CD4-positive, alpha-beta T cell (primary cell): ENCODE results near the gene RBFOX1. TPM values are rescaled to one million over a fixed set of nuclear protein-coding genes. Genes with fewer than 3 reads are reported as not detected.

Experiments used
- ATAC-seq: fragments of 200-7000 bp; cut with Tn5 transposase; one replicate; pipeline ENCODE4 v1.10.0; 2022; ENCODE audit warnings: mild to moderate bottlenecking; ENCODE audit not compliant: poor library complexity
- CTCF ChIA-PET: fragments of 350-600 bp; sonication (Branson Sonifier 250); formaldehyde crosslinking; loops from one replicate; lab custom pipeline; 2021; ENCODE audit warnings: antibody characterized with exemption, inconsistent platforms; lab: Charles Lee
- POLR2A ChIA-PET: fragments of 350-600 bp; sonication (Branson Sonifier 250); formaldehyde crosslinking; loops from one replicate; lab custom pipeline; 2021; ENCODE audit warnings: antibody characterized with exemption, inconsistent platforms; lab: Charles Lee
- DNase-seq, 14 experiments: peaks; one replicate each; pipeline ENCODE4 v3.0.0-alpha.2; 2013 to 2020; ENCODE audit warnings: mixed read lengths in 2 of 14
- H3K27ac ChIP-seq, 2 donors: one replicate each; pipeline versions ENCODE4 v1.5.1 to v1.7.0; 2013; ENCODE audit warnings: low read length in 2 of 2, low read depth in 1 of 2, mild to moderate bottlenecking in 1 of 2
- H3K27me3 ChIP-seq, 2 experiments: 1 replicate in 1 of 2; 2 replicates in 1 of 2; pipeline versions ENCODE4 v1.6.1 to v1.7.0; 2013; ENCODE audit warnings: low read length in 2 of 2, control low read depth in 1 of 2, mild to moderate bottlenecking in 1 of 2, moderate library complexity in 1 of 2; ENCODE audit not compliant: insufficient read depth in 2 of 2, control insufficient read depth in 1 of 2
- H3K36me3 ChIP-seq: one replicate; pipeline ENCODE4 v1.6.1; 2013; ENCODE audit warnings: low read length, control low read depth; ENCODE audit not compliant: insufficient read depth
- H3K4me1 ChIP-seq: one replicate; pipeline ENCODE4 v1.6.1; 2013; ENCODE audit warnings: low read length, control low read depth; ENCODE audit not compliant: insufficient read depth
- H3K4me3 ChIP-seq: one replicate; pipeline ENCODE4 v1.5.1; 2013; ENCODE audit warnings: mild to moderate bottlenecking, low read length, moderate library complexity
- H3K9me3 ChIP-seq, 2 experiments: 1 replicate in 1 of 2; 2 replicates in 1 of 2; pipeline versions ENCODE4 v1.6.1 to v1.7.0; 2013; ENCODE audit warnings: low read length in 2 of 2, mild to moderate bottlenecking in 2 of 2, control low read depth in 1 of 2, moderate library complexity in 1 of 2; ENCODE audit not compliant: control insufficient read depth in 1 of 2, insufficient read depth in 1 of 2
- H3K27ac Mint-ChIP-seq: one replicate; pipeline ENCODE4 v1.8.0; 2020; ENCODE audit warnings: mixed read lengths
- H3K27me3 Mint-ChIP-seq: one replicate; pipeline ENCODE4 v1.8.0; 2021; ENCODE audit warnings: mixed read lengths
- H3K36me3 Mint-ChIP-seq: one replicate; pipeline ENCODE4 v1.8.0; 2021; ENCODE audit warnings: low read depth, mixed read lengths
- H3K4me1 Mint-ChIP-seq: one replicate; pipeline ENCODE4 v1.8.0; 2021; ENCODE audit warnings: low read depth, mixed read lengths
- H3K4me3 Mint-ChIP-seq: one replicate; pipeline ENCODE4 v1.8.0; 2020; ENCODE audit warnings: mild to moderate bottlenecking, mixed read lengths
- H3K9me3 Mint-ChIP-seq: one replicate; pipeline ENCODE4 v1.8.0; 2020; ENCODE audit warnings: mixed read lengths
- CTCF ChIP-seq: fragments of 200-600 bp; IDR thresholded peaks from one replicate; pipeline ENCODE4 v1.8.0; 2022; ENCODE audit warnings: antibody characterized with exemption, mild to moderate bottlenecking
- intact Hi-C, 2 experiments: fragments of 100-400 bp; cut with DNase I in 1 of 2; cut with micrococcal nuclease in 1 of 2; formaldehyde crosslinking; loops; one replicate each; pipeline versions ENCODE4 v1.15.1 to v1.9.0; 2023 to 2025; cut with DNase I, micrococcal nuclease
- total RNA-seq, 174 experiments: library from RNA in 2 of 174; stranded (reverse) in 2 of 174; gene quantifications; one replicate each; pipeline ENCODE4 v1.2.3 and lab custom pipeline; 2021 to 2026

The RBFOX1 gene
- total RNA-seq, 2 experiments from 2014 or later, result not detected

GRCh38 chr16:7566360-7566759 lies 233.7 kb downstream of the RBFOX1 start:
- Mint-ChIP-seq H3K9me3 (peaks cover 9% of the 10 kb centered on the region), H3K4me1 (no peaks in the 10 kb centered on the region), H3K4me3 (no peak overlapping the region), H3K27ac (no peak overlapping the region), H3K36me3 (no peaks in the 10 kb centered on the region), H3K27me3 (no peaks in the 10 kb centered on the region)
- H3K27ac ChIP-seq, result no peak overlapping the region
- ChIA-PET CTCF (no interaction called here), POLR2A (no interaction called here)
- no peaks in the 10 kb centered on the region for H3K4me1 ChIP-seq
- no peaks in the 10 kb centered on the region for H3K36me3 ChIP-seq
- ATAC-seq (no peak), DNase-seq (no peak)
- intact Hi-C loops, result no loop called here
- H3K9me3 ChIP-seq, result peaks cover 0 to 6% of the 10 kb centered on the region in 2 experiments
- no peak overlapping the region for H3K4me3 ChIP-seq
- TF ChIP-seq CTCF, result no peak
- H3K27me3 ChIP-seq, result no peaks in the 10 kb centered on the region

GRCh38 chr16:7571366-7571765 lies 238.7 kb downstream of the RBFOX1 start:
- TF ChIP-seq CTCF, result no peak

GRCh38 chr16:7577588-7577987 lies 244.9 kb downstream of the RBFOX1 start:
- no peak overlapping the region for H3K4me3 Mint-ChIP-seq
- no peaks in the 10 kb centered on the region for H3K4me1 Mint-ChIP-seq
- TF ChIP-seq CTCF, result no peak
- no peak overlapping the region for H3K27ac Mint-ChIP-seq
- intact Hi-C loops, result no loop called here
- DNase-seq (no peak), ATAC-seq (no peak)
- H3K27me3 ChIP-seq, result no peaks in the 10 kb centered on the region
- no peaks in the 10 kb centered on the region for H3K4me1 ChIP-seq
- ChIA-PET POLR2A (no interaction called here), CTCF (no interaction called here)
- no peaks in the 10 kb centered on the region for H3K27me3 Mint-ChIP-seq
- H3K9me3 Mint-ChIP-seq, result peaks cover 8% of the 10 kb centered on the region
- H3K36me3 ChIP-seq, result no peaks in the 10 kb centered on the region
- no peak overlapping the region for H3K4me3 ChIP-seq
- H3K9me3 ChIP-seq, result peaks cover 0 to 18% of the 10 kb centered on the region in 2 experiments
- H3K27ac ChIP-seq, result no peak overlapping the region
- no peaks in the 10 kb centered on the region for H3K36me3 Mint-ChIP-seq

More at GRCh38 chr16:7571366-7571765, 238.7 kb downstream of the RBFOX1 start:
- ATAC-seq (no peak), DNase-seq (no peak)
- no peaks in the 10 kb centered on the region for H3K4me1 Mint-ChIP-seq
- no peaks in the 10 kb centered on the region for H3K36me3 Mint-ChIP-seq
- Histone ChIP-seq H3K4me1 (no peaks in the 10 kb centered on the region), H3K27me3 (no peaks in the 10 kb centered on the region), H3K9me3 (peaks cover 0 to 20% of the 10 kb centered on the region in 2 experiments), H3K4me3 (no peak overlapping the region), H3K36me3 (no peaks in the 10 kb centered on the region), H3K27ac (no peak overlapping the region)
- peaks cover 6% of the 10 kb centered on the region for H3K9me3 Mint-ChIP-seq
- POLR2A ChIA-PET, result no interaction called here
- no peak overlapping the region for H3K4me3 Mint-ChIP-seq
- intact Hi-C loops, result no loop called here
- H3K27ac Mint-ChIP-seq, result no peak overlapping the region
- CTCF ChIA-PET, result no interaction called here
- H3K27me3 Mint-ChIP-seq, result no peaks in the 10 kb centered on the region
